Stimulated activated CD8-positive, alpha-beta memory T cell treated with anti-CD3 and anti-CD28 coated beads, Interleukin-15, amount 100 ng/mL, for 48 hours (primary cell): ENCODE results near the gene LOC128125822.

Source experiments
- DNase-seq, 2 donors: peaks; one replicate each; pipeline ENCODE4 v3.0.0-alpha.2; 2020; ENCODE audit warnings: low read depth in 2 of 2

Gene LOC128125822

GRCh38 chr6:63556369-63556768 lies 15.9 kb upstream of the LOC128125822 start:
- DNase-seq, result no peak

DNA sequence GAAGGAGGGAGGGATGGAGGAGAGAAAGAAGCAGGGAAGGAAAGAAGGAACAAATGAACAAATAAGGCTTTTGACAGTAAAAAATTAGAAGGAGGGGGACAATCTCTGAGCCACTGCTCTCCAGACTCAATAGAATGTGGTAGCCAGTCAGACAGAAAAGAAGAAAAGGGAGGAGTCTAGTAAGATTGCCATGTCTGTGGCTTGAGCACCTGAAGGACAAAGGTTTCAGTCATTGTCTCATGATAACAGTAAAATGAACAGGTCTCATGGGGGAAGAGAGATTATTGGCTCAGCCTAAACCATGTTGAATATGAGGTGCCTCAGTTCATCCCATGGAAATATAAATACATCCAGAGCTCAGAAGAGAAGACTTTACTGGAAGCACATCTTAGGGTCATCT lies 14.0 kb upstream of the LOC128125822 start:
- no peak for DNase-seq

GRCh38 chr6:63560801-63561287 lies 11.4 kb upstream of the LOC128125822 start:
- DNase-seq, result no peak

GRCh38 chr6:63561288-63561687 lies 11.0 kb upstream of the LOC128125822 start:
- no peak for DNase-seq

DNA sequence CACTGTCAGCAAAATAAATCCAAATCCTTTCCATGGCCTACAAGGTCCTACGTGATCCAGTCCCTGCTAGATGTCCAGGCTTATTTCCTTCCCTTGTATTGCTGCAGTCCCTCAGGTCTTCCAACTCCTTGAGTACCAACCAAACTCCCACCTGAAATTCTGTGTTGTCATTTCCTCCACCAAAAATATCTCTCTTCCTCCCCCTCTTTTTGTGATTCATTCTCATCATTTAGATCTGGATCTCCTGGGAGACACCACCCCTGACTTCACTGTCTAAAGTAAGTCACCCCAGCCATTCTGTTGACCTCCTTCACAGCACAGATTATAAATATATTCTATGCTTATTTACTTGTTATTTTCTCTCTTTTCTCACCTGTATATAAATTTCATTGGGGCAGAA lies 9.0 kb upstream of the LOC128125822 start:
- no peak for DNase-seq

DNA sequence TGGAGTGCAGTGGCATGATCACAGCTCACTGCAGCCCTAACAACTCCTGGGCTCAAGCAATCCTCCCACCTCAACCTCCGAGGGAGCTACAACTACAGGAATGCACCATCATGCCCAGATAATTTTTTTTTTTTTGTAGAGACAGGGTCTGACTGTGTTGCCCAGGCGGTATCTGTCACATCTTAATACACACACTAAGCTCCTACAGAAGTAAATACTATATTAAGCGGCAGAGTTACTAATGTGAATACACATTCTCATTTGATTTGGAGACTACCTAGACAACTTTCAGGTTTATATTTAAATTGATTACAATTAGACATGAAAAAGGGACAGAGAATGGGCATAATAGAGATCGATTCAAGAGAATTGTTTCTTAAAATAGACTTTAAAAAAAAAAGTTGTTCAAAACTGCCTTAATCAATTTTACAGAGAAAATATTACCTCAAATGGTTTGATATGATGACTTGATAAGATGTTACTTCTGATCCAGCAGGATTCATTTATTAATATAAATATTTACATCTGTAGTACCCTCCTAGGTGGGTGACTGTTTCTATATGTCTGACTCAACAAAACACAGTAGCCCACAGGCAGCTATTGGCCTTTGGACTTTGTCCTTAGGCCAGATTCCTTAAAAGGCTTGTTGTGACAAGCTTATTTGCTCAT lies 7.1 kb upstream of the LOC128125822 start:
- DNase-seq, result no peak

DNA sequence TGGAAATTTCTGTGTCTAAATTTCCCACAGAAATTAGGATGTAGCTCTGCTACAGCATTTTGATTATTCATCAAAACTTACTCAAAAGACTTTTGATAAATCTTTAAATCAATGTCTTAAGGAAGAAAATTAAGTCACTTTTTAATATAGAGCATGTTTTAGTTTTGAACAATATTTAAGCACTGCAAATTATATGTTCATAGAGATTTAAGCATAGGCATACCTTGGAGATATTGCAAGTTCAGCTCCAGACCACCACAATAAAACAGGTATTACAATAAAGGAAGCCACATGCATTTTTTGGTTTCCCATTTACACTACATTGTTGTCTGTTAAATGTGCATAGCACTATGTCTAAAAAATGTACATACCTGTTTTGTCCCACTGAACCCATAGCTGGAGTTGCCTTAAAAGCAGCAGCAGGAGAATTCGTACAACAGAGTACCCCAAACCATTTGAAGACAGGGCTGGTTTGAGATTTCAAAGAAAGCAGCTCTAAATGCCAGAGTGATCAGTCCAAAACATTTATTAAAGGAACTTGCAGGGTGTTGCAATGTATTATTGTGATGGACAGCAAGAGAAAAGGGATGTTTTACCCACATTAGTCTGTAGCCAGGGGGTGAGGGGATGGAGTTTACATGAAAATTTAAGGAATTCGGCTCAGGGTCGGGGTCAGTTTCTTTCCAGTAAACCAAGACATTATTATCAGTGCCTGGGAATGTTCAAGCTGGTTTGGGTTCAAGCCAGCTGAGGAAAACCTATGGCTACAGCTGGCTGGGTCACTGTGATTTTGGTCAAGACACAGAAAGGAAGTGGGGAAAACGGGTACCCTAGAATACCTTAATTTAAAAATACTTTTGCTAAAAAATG lies 6.3 kb upstream of the LOC128125822 start:
- no peak for DNase-seq

DNA sequence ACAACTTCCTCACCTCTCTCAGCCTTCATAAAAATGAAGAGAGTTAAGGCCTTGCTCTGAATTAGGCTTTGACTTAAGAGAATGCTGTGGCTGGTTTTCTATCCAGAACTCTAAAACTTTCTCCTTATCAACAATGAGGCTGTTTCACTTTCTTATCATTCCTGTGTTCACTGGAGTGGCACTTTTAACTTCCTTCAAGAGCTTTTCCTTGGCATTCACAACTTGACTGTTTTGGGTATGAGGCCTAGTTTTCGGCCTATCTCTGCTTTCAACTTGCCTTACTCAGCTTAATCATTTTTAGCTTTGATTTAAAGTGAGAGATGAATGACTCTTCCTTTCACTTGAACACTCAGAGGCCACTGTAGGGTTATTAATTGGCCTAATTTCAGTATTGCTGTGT lies 4.3 kb upstream of the LOC128125822 start:
- no peak for DNase-seq

DNA sequence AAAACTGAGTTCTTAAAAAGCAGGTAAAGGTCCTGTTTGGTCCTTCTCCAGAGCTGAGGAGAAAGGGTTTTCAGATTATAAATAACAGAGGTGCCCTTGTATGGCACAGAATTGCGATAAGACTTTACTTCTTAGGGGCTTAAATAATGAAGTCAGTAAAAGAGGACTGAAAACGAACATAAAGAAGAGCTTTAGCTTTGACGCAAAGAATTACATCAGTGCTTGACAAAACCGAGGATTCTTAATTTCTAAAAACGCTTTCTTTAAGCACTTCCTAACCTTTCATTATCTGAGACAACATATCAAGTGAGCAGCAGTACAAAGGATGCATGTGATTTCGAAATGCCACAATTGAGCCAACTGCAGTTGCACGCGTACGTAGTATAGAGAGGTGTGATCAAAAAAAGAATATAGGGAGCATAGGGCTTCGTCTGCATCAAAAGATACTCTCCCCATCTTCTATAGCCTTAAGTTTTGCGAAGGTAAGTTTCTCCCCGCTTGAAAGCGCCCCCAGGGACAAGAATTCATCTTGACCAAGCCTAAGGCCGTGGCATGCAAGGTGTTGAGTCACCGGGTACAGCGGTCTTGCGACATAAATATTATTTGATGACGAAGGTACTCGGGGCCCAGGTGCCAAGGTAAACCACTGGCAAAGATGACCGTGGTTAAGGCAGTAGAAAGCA lies 778 bp upstream of the LOC128125822 start:
- peak; percentile 16 to 19 for DNase-seq

GRCh38 chr6:63572747-63573075 lies 431 bp downstream of the LOC128125822 start:
- no peak for DNase-seq

DNA sequence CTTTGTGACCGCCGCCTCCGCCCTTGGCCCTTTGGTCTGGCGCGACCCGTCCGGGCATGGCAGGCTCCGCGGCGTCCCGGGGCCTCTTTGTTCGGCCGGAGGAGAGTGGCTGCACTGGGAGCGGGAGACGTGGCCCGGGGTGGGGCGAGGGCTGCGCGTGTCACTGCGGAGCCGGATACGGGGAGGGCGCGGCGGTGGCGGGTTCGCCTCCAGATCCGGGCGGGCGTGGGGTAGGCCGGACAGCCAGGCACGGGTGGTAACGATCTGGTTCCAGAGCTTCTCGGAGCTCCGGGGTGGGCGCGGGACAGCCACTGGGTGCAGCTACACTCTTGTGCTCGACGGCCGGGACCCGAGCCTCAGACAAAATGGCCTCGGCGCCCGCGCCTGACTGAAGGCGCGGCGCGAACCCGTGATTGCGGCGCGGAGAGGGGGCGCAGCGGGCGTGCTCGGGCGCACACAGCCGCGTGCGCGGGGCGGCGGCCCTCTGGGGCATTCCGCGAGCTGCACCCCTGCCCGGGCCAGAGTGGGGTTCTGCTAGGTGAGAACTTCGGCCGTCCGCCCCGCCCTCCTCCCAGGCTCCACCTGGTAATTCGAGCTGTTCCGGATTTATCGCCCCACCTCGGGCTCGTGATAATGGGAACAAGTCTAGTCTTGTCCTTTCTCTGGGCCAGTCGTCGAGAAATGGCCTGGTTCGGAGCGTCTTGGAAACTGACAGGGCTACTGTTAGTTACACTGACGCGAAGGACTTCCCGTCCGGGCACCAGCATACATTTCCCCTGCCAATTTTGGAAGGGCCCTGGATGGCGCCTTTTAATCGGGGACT lies 1.0 kb downstream of the LOC128125822 start:
- DNase-seq, result peak; percentile 41 to 43

DNA sequence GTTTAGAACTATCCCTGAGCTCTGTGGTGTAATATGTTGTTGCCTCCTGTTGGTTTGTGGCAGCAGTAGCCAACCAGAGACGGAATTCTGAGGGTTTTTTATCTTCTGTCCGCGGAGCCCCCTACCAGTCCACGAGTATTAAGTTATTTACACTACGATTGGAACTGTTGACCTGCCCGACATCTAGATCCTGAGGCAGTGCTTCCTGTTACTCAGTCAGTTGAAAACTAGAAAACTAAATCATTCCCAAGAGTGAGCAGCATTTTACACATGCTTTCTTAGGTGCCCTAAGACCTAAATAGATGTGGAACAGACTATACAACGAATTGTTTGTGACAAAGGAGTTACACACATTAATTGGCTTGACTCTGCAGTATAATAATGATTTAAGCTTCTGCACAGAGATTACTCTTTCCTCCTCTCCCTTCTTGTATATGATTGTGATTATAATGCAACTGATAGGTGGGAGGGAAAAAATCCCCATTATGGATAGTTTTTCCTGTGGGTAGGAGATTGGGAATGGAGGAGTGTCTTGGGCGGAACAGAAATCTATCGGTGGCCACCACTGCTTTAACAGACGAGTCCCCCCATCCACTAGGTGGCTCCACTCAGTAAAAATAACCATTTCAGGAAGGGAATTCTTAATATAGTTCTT lies 1.7 kb downstream of the LOC128125822 start:
- DNase-seq, result no peak

DNA sequence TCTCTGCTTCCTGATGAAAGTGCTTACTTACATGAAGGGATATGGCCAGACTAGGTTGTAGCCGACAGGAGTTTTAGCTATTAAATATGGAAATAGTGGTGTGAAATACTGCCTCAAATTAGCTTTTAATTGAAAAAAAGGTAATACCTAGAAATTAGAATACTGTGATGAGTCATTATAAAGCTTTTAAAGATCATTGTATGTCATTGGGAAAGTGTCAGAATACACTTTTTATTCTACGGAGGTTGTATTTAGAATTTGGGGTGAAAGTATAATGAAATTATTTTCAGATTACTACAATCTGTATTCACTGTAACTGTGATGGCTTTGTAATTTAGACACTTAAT lies 2.2 kb downstream of the LOC128125822 start:
- no peak for DNase-seq

DNA sequence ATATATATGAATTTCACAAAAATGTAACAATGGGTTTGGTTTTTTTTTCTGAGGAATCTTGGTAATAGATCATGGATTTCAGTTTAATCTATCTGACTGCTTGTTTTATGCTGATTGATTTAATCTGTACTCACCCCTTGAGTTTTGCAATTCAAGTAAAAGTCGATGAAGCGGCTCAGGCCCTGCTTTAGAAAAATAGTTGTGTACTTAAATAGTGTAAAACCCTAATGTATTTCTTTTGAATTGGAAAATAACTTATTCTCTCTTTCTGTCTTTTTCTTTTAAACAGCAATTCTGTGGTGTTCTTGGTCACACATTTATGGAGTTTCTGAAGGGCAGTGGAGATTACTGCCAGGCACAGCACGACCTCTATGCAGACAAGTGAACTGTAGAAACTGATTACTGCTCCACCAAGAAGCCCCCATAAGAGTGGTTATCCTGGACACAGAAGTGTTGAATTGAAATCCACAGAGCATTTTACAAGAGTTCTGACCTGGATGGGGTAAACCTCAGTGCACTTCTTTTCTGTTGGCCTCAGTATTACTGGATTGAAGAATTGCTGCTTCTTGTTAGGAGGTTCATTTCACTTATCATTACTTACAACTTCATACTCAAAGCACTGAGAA lies 4.0 kb downstream of the LOC128125822 start:
- no peak for DNase-seq

DNA sequence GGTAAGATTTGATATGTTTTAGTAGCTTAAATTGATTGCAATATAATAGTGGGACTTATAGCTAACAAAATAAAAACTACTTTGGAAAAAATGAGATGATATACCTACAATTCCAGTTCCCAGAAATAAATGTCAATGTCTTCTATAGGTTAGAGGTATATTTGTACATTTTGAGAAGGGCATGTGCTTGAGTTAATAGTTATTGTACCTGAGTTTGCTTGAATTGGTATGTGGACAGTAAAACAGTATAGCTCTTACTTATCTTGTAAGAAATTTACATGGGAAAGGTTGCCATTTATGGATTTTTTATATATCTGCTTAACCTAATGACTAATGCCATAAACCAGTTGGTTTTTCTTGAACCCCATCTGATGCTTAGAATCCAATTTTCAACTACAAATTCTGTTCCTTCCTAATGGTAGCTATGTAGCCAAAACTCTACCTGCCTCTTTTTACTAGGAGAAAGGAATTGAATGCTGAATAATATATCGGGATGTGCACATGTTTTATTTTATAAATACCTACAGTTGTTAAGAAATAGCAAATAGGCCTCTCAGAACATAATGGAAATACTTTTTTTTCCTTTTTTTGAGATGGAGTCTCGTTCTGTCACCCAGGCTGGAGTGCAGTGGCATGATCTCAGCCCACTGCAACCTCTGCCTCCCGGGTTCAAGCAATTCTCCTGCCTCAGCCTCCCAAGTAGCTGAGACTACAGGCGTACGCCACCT lies 4.9 kb downstream of the LOC128125822 start:
- no peak for DNase-seq

DNA sequence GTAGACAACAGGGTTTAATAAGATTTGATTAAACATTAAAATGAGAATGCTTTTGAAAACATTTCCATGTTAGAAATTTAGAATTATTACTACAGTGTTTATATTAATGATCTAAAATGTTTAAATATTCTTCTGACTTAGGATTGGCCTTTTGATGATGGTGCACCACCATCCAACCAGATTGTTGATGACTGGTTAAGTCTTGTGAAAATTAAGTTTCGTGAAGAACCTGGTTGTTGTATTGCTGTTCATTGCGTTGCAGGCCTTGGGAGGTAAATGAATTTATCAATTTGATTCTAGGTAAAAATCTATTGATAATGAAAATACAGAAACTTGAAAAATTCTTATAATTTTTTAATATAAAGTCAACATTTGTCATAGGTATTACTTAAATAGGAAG lies 6.5 kb downstream of the LOC128125822 start:
- no peak for DNase-seq

- no peak for DNase-seq
These were observed 7.8 kb downstream of the LOC128125822 start for GRCh38 chr6:63579937-63580703.

- DNase-seq, result no peak
These were observed 8.4 kb downstream of the LOC128125822 start for GRCh38 chr6:63580704-63580961.

DNA sequence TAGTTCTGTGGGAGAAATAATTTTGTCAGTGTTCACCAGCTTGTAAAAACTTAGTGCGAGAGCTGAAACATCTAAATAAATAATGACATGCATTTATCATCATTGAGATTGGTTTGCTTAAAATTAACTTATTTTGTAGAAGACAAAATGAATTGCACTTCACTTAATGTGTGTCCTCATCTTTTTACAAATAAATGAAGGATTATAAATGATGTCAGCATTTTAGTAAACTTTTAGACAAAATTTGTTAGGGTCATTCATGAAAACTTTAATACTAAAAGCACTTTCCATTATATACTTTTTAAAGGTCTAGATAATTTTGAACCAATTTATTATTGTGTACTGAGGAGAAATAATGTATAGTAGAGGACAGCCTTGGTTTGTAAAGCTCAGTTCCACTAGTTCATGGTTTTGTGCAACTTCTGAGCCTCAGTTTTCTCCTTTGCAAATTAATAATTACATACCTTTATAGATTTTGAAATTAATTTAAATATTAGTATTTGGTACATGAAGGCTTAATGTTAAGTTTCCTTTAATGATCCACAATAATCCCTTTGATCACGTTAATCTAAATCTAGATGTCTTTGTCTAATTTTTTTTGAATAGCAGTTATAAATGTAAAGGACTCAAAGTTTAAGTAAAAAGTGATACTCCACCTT lies 9.2 kb downstream of the LOC128125822 start:
- no peak for DNase-seq
